Vagina (tissue), 2 donors: Measurements from ENCODE around the gene CCDC80. TPM values are rescaled to one million over a fixed set of nuclear protein-coding genes. Genes with fewer than 3 reads are reported as not detected.

Experiments
- DNase-seq, 2 donors: peaks; one replicate each; pipeline ENCODE4 v3.0.0-alpha.2; 2017; ENCODE audit errors: extremely low spot score in 2 of 2
- H3K27ac ChIP-seq: fragments of 200-600 bp; sonication (generic); one replicate; pipeline ENCODE4 v1.5.1; 2019
- H3K27me3 ChIP-seq: fragments of 200-600 bp; sonication (generic); one replicate; pipeline ENCODE4 v1.5.1; 2019
- H3K36me3 ChIP-seq, 2 donors: fragments of 200-600 bp; sonication (generic); one replicate each; pipeline ENCODE4 v1.5.1; 2017 to 2019
- H3K4me1 ChIP-seq: fragments of 200-600 bp; sonication (generic); one replicate; pipeline ENCODE4 v1.5.1; 2019
- H3K4me3 ChIP-seq, 2 donors: fragments of 200-600 bp; sonication (generic); 1 replicate in 1 of 2; 2 replicates in 1 of 2; pipeline ENCODE4 v1.5.1; 2016 to 2019
- H3K9me3 ChIP-seq: fragments of 200-600 bp; sonication (generic); one replicate; pipeline ENCODE4 v1.5.1; 2019
- CTCF ChIP-seq, 3 experiments: fragments of 450-650 bp in 2 of 3; fragments of 200-600 bp in 1 of 3; sonication (generic) in 1 of 3; IDR thresholded peaks; one replicate each; pipeline ENCODE4 v1.5.1; 2017 to 2019; ENCODE audit warnings: antibody characterized with exemption in 3 of 3, mild to moderate bottlenecking in 2 of 3, moderate library complexity in 2 of 3
- POLR2A ChIP-seq, 2 donors: fragments of 450-650 bp; IDR thresholded peaks; one replicate each; pipeline ENCODE4 v1.6.1; 2017; ENCODE audit warnings: antibody characterized with exemption in 2 of 2, mild to moderate bottlenecking in 2 of 2, moderate library complexity in 2 of 2
- POLR2AphosphoS5 ChIP-seq, 2 donors: sonication (generic); formaldehyde crosslinking; IDR thresholded peaks; one replicate each; pipeline ENCODE4 v1.9.0; 2017; ENCODE audit warnings: antibody characterized with exemption in 2 of 2, mild to moderate bottlenecking in 2 of 2, low read depth in 1 of 2; ENCODE audit not compliant: insufficient read depth in 1 of 2
- intact Hi-C: fragments of 100-400 bp; cut with DNase I; formaldehyde crosslinking; loops from one replicate; pipeline ENCODE4 v1.15.1; 2023
- total RNA-seq: library from RNA; depleted of rRNA; stranded (reverse); fragments of >200 nt; gene quantifications from one replicate; pipeline ENCODE4 v1.2.3, GENCODE V29; 2016

The CCDC80 gene
- total RNA-seq, 1 donor from 2014 or later = 51.6 TPM

GRCh38 chr3:112607863-112608262, 33.1 kb downstream of the CCDC80 start:
- peaks cover 0 to 13% of the 10 kb centered on the region in 2 donors for H3K36me3 ChIP-seq
- H3K27ac ChIP-seq = no peak overlapping the region
- TF ChIP-seq POLR2A (IDR thresholded peaks at IDR 0.05) (no peak), CTCF (IDR thresholded peaks at IDR 0.05) (no peak), POLR2AphosphoS5 (IDR thresholded peaks at IDR 0.05; ENCODE audit: insufficient read depth in 1 of 2, low read depth in 1 of 2) (no peak)
- H3K9me3 ChIP-seq = no peaks in the 10 kb centered on the region
- peaks cover 3% of the 10 kb centered on the region for H3K4me1 ChIP-seq
- H3K27me3 ChIP-seq = no peaks in the 10 kb centered on the region
- intact Hi-C loops = no loop called here
- no peak overlapping the region for H3K4me3 ChIP-seq
- no peak for DNase-seq

- Histone ChIP-seq H3K4me1 (peaks cover 6% of the 10 kb centered on the region), H3K4me3 (no peak overlapping the region), H3K36me3 (peaks cover 0 to 13% of the 10 kb centered on the region in 2 donors), H3K9me3 (no peaks in the 10 kb centered on the region), H3K27ac (no peak overlapping the region), H3K27me3 (no peaks in the 10 kb centered on the region)
- no peak for DNase-seq
- intact Hi-C loops = no loop called here
- TF ChIP-seq CTCF (IDR thresholded peaks at IDR 0.05) (no peak), POLR2A (IDR thresholded peaks at IDR 0.05) (no peak), POLR2AphosphoS5 (IDR thresholded peaks at IDR 0.05; ENCODE audit: insufficient read depth in 1 of 2, low read depth in 1 of 2) (no peak)
Observed at GRCh38 chr3:112606098-112606497, 34.8 kb downstream of the CCDC80 start.

- Histone ChIP-seq H3K36me3 (peaks cover 0 to 13% of the 10 kb centered on the region in 2 donors), H3K27ac (no peak overlapping the region)
- intact Hi-C loops = no loop called here
Observed at GRCh38 chr3:112605285-112605684, 35.7 kb downstream of the CCDC80 start.

GRCh38 chr3:112604536-112604935, 36.4 kb downstream of the CCDC80 start:
- Histone ChIP-seq H3K9me3 (no peaks in the 10 kb centered on the region), H3K27me3 (no peaks in the 10 kb centered on the region), H3K4me1 (peaks cover 6% of the 10 kb centered on the region), H3K4me3 (no peak overlapping the region), H3K27ac (no peak overlapping the region), H3K36me3 (peaks cover 0 to 13% of the 10 kb centered on the region in 2 donors)
- no peak for DNase-seq
- no peak for TF ChIP-seq CTCF (IDR thresholded peaks at IDR 0.05)
- intact Hi-C loops = no loop called here

More at GRCh38 chr3:112605285-112605684, 35.7 kb downstream of the CCDC80 start:
- H3K27me3 ChIP-seq = no peaks in the 10 kb centered on the region
- no peaks in the 10 kb centered on the region for H3K9me3 ChIP-seq
- TF ChIP-seq CTCF (IDR thresholded peaks at IDR 0.05) (no peak), POLR2A (IDR thresholded peaks at IDR 0.05) (no peak), POLR2AphosphoS5 (IDR thresholded peaks at IDR 0.05; ENCODE audit: insufficient read depth in 1 of 2, low read depth in 1 of 2) (no peak)
- peaks cover 6% of the 10 kb centered on the region for H3K4me1 ChIP-seq
- no peak overlapping the region for H3K4me3 ChIP-seq
- no peak for DNase-seq

- Histone ChIP-seq H3K4me3 (no peak overlapping the region), H3K27me3 (no peaks in the 10 kb centered on the region), H3K36me3 (peaks cover 0 to 7% of the 10 kb centered on the region in 2 donors), H3K4me1 (peaks cover 6% of the 10 kb centered on the region), H3K9me3 (no peaks in the 10 kb centered on the region), H3K27ac (no peak overlapping the region)
- intact Hi-C loops = no loop called here
- DNase-seq = no peak
- TF ChIP-seq POLR2A (IDR thresholded peaks at IDR 0.05) (no peak), CTCF (IDR thresholded peaks at IDR 0.05) (no peak), POLR2AphosphoS5 (IDR thresholded peaks at IDR 0.05; ENCODE audit: insufficient read depth in 1 of 2, low read depth in 1 of 2) (no peak)
Observed at GRCh38 chr3:112602217-112602838, 38.6 kb downstream of the CCDC80 start.
